Nasal cavity respiratory epithelium epithelial cell of viscerocranial mucosa (primary cell): ENCODE measurements around the gene PHKA2. TPM values are rescaled to one million over a fixed set of nuclear protein-coding genes. Genes with fewer than 3 reads are reported as not detected.

Source experiments
- total RNA-seq: library from RNA; depleted of rRNA; stranded (reverse); fragments of >200 nt; gene quantifications from 2 replicates; pipeline ENCODE4 v1.2.3, GENCODE V29; 2014

The PHKA2 gene
- 13.7 and 19.4 TPM in 2 replicates for total RNA-seq

GRCh38 chrX:18983666-18984380 lies at the start of gene PHKA2:
Gene PHKA2, minus strand, starts transcription at chrX:18984114. Its CDS starts 182 bp downstream, at chrX:18983932.

Other genes starting within 250 kb of the PHKA2 start
- gene ADGRG2, start 138.4 kb upstream of the PHKA2 start, total RNA-seq = under 0.01 and 0.07 TPM in 2 replicates